Hematopoietic multipotent progenitor cell treated with erythropoietin and hydrocortisone succinate and interleukin-3 and kit ligand, for 8 days (in vitro differentiated cells): Measurements from ENCODE around the gene FGFR3.

Experiments
- DNase-seq: peaks from one replicate; pipeline ENCODE4 v3.0.0-alpha.2; 2015

Gene FGFR3

GRCh38 chr4:1804638-1805492, 11.8 kb downstream of the FGFR3 start:
- no peak for DNase-seq

GRCh38 chr4:1805493-1806222, 12.6 kb downstream of the FGFR3 start:
- DNase-seq = no peak

GRCh38 chr4:1806223-1806564, 13.1 kb downstream of the FGFR3 start:
- DNase-seq = no peak

GRCh38 chr4:1806596-1807331, 13.7 kb downstream of the FGFR3 start:
- no peak for DNase-seq

- no peak for DNase-seq
Measured at GRCh38 chr4:1807332-1807777, 14.3 kb downstream of the FGFR3 start.

GRCh38 chr4:1808396-1808795, 15.3 kb downstream of the FGFR3 start:
- no peak for DNase-seq

GRCh38 chr4:1808851-1809753, 16.0 kb downstream of the FGFR3 start:
- no peak for DNase-seq

GRCh38 chr4:1809754-1810502, 16.8 kb downstream of the FGFR3 start:
- peak; percentile 75 for DNase-seq

GRCh38 chr4:1810765-1811164, 17.7 kb downstream of the FGFR3 start:
- no peak for DNase-seq

GRCh38 chr4:1812720-1813119, 19.6 kb downstream of the FGFR3 start:
- DNase-seq = no peak

- no peak for DNase-seq
Measured at GRCh38 chr4:1813231-1813630, 20.1 kb downstream of the FGFR3 start.

- DNase-seq = no peak
Measured at GRCh38 chr4:1813915-1814314, 20.8 kb downstream of the FGFR3 start.

- no peak for DNase-seq
Measured at GRCh38 chr4:1814453-1814852, 21.4 kb downstream of the FGFR3 start.

- DNase-seq = no peak
Measured at GRCh38 chr4:1815096-1815996, 22.3 kb downstream of the FGFR3 start.

- no peak for DNase-seq
Measured at GRCh38 chr4:1815997-1816860, 23.1 kb downstream of the FGFR3 start.

- DNase-seq = no peak
Measured at GRCh38 chr4:1819284-1819683, 26.2 kb downstream of the FGFR3 start.

GRCh38 chr4:1819816-1820215, 26.7 kb downstream of the FGFR3 start:
- no peak for DNase-seq

GRCh38 chr4:1821679-1822567, 28.8 kb downstream of the FGFR3 start:
- no peak for DNase-seq
